HUES48 (cell line): ENCODE measurements around the gene NKAIN4.

Source experiments
- H3K27ac ChIP-seq: one replicate; pipeline ENCODE4 v1.7.0; 2013; ENCODE audit warnings: low read depth, low read length, inconsistent platforms
- H3K27me3 ChIP-seq: 2 replicates; pipeline ENCODE4 v1.6.1; 2013; ENCODE audit warnings: mild to moderate bottlenecking, low read length; ENCODE audit not compliant: control insufficient read depth, insufficient read depth
- H3K36me3 ChIP-seq: 2 replicates; pipeline ENCODE4 v1.6.1; 2013; ENCODE audit warnings: low read length; ENCODE audit not compliant: control insufficient read depth, insufficient read depth
- H3K4me1 ChIP-seq: 2 replicates; pipeline ENCODE4 v1.6.1; 2013; ENCODE audit warnings: mild to moderate bottlenecking, low read length; ENCODE audit not compliant: control insufficient read depth, insufficient read depth
- H3K4me3 ChIP-seq: 2 replicates; pipeline ENCODE4 v1.5.1; 2013; ENCODE audit warnings: mild to moderate bottlenecking, low read depth, low read length
- H3K9ac ChIP-seq: 2 replicates; pipeline ENCODE4 v1.6.1; 2013; ENCODE audit warnings: mild to moderate bottlenecking, low read depth, low read length, moderate library complexity
- H3K9me3 ChIP-seq: 2 replicates; pipeline ENCODE4 v1.6.1; 2013; ENCODE audit warnings: low read length; ENCODE audit not compliant: control insufficient read depth, insufficient read depth

Gene NKAIN4

GRCh38 chr20:63242736-63243135 is 11.5 kb downstream of the NKAIN4 start:
- H3K27me3 ChIP-seq, result no peaks in the 10 kb centered on the region
- H3K36me3 ChIP-seq, result no peaks in the 10 kb centered on the region
- H3K27ac ChIP-seq, result no peak overlapping the region
- H3K4me3 ChIP-seq, result no peak overlapping the region
- H3K9ac ChIP-seq, result no peak overlapping the region
- peaks cover 7% of the 10 kb centered on the region; the same call in 1 of the 2 replicates for H3K4me1 ChIP-seq
- H3K9me3 ChIP-seq, result no peaks in the 10 kb centered on the region

GRCh38 chr20:63241272-63241671 is 13.0 kb downstream of the NKAIN4 start:
- Histone ChIP-seq H3K4me1 (no peaks in the 10 kb centered on the region), H3K9me3 (no peaks in the 10 kb centered on the region), H3K36me3 (no peaks in the 10 kb centered on the region), H3K27ac (no peak overlapping the region), H3K27me3 (no peaks in the 10 kb centered on the region), H3K9ac (no peak overlapping the region), H3K4me3 (no peak overlapping the region)

GRCh38 chr20:63240004-63240403 is 14.3 kb downstream of the NKAIN4 start:
- peaks cover under 1% of the 10 kb centered on the region; the same call in 1 of the 2 replicates for H3K4me1 ChIP-seq

GRCh38 chr20:63239431-63239830 is 14.8 kb downstream of the NKAIN4 start:
- Histone ChIP-seq H3K27ac (no peak overlapping the region), H3K4me3 (no peak overlapping the region), H3K9ac (no peak overlapping the region), H3K36me3 (no peaks in the 10 kb centered on the region), H3K9me3 (no peaks in the 10 kb centered on the region), H3K4me1 (peaks cover 5% of the 10 kb centered on the region; the same call in 1 of the 2 replicates), H3K27me3 (no peaks in the 10 kb centered on the region)

More at GRCh38 chr20:63240004-63240403, 14.3 kb downstream of the NKAIN4 start:
- no peaks in the 10 kb centered on the region for H3K36me3 ChIP-seq
- no peaks in the 10 kb centered on the region for H3K27me3 ChIP-seq
- no peaks in the 10 kb centered on the region for H3K9me3 ChIP-seq
- H3K9ac ChIP-seq, result no peak overlapping the region
- H3K4me3 ChIP-seq, result no peak overlapping the region
- no peak overlapping the region for H3K27ac ChIP-seq

GRCh38 chr20:63238514-63239125 is 15.6 kb downstream of the NKAIN4 start:
- H3K36me3 ChIP-seq, result no peaks in the 10 kb centered on the region
- H3K4me1 ChIP-seq, result peaks cover 8% of the 10 kb centered on the region
- H3K4me3 ChIP-seq, result no peak overlapping the region
- H3K9me3 ChIP-seq, result no peaks in the 10 kb centered on the region
- no peak overlapping the region for H3K9ac ChIP-seq
- H3K27me3 ChIP-seq, result no peaks in the 10 kb centered on the region
- no peak overlapping the region for H3K27ac ChIP-seq

GRCh38 chr20:63238031-63238430 is 16.2 kb downstream of the NKAIN4 start:
- Histone ChIP-seq H3K9me3 (no peaks in the 10 kb centered on the region), H3K9ac (no peak overlapping the region), H3K36me3 (no peaks in the 10 kb centered on the region), H3K4me1 (peaks cover 8% of the 10 kb centered on the region), H3K4me3 (no peak overlapping the region), H3K27me3 (no peaks in the 10 kb centered on the region), H3K27ac (no peak overlapping the region)

- no peaks in the 10 kb centered on the region; the same call in 1 of the 2 replicates for H3K27me3 ChIP-seq
- H3K9ac ChIP-seq, result no peak overlapping the region
- no peaks in the 10 kb centered on the region for H3K9me3 ChIP-seq
- H3K27ac ChIP-seq, result no peak overlapping the region
- H3K4me3 ChIP-seq, result no peak overlapping the region
- peaks cover 8% of the 10 kb centered on the region for H3K4me1 ChIP-seq
- no peaks in the 10 kb centered on the region for H3K36me3 ChIP-seq
These were observed 18.0 kb downstream of the NKAIN4 start for GRCh38 chr20:63236116-63236837.

- no peaks in the 10 kb centered on the region for H3K9me3 ChIP-seq
- H3K9ac ChIP-seq, result no peak within 1 kb of the TSS
- H3K36me3 ChIP-seq, result no peaks in the 10 kb centered on the region
- 0 out of 2 replicates have a peak within 1 kb of the TSS, but pooled peaks have one; percentile 29 for H3K4me3 ChIP-seq
- H3K27ac ChIP-seq, result no peak within 1 kb of the TSS
- no peaks in the 10 kb centered on the region; the same call in 1 of the 2 replicates for H3K27me3 ChIP-seq
- peaks cover 11% of the 10 kb centered on the region for H3K4me1 ChIP-seq
These were observed 18.8 kb downstream of the NKAIN4 start, which contains the start of gene BIRC7 for GRCh38 chr20:63235399-63235983. Gene BIRC7 (plus strand): TSS chr20:63235905. CDS start chr20:63236097, 192 bp downstream.

GRCh38 chr20:63234693-63235398 is 19.4 kb downstream of the NKAIN4 start:
- Histone ChIP-seq H3K9ac (no peak overlapping the region), H3K27ac (no peak overlapping the region), H3K4me3 (0 out of 2 replicates have a peak overlapping the region, but pooled peaks have one; percentile 29)

GRCh38 chr20:63233924-63234323 is 20.3 kb downstream of the NKAIN4 start:
- Histone ChIP-seq H3K4me1 (peaks cover 26% of the 10 kb centered on the region), H3K4me3 (no peak overlapping the region), H3K27ac (no peak overlapping the region), H3K9ac (no peak overlapping the region), H3K9me3 (no peaks in the 10 kb centered on the region), H3K27me3 (peaks cover 2% of the 10 kb centered on the region), H3K36me3 (no peaks in the 10 kb centered on the region)

More at GRCh38 chr20:63234693-63235398, 19.4 kb downstream of the NKAIN4 start:
- Histone ChIP-seq H3K9me3 (no peaks in the 10 kb centered on the region), H3K36me3 (no peaks in the 10 kb centered on the region), H3K4me1 (peaks cover 17% of the 10 kb centered on the region), H3K27me3 (no peaks in the 10 kb centered on the region; the same call in 1 of the 2 replicates)
